Measurements from ENCODE around the gene KIT. TPM values are rescaled to one million over a fixed set of nuclear protein-coding genes. Genes with fewer than 3 reads are reported as not detected.

The KIT gene
- total and polyA plus RNA-seq, 2 donors (not counting 3 experiments of a cell fraction or from before 2014, with no cell fraction given): 19.8 to 39.7 TPM

DNA sequence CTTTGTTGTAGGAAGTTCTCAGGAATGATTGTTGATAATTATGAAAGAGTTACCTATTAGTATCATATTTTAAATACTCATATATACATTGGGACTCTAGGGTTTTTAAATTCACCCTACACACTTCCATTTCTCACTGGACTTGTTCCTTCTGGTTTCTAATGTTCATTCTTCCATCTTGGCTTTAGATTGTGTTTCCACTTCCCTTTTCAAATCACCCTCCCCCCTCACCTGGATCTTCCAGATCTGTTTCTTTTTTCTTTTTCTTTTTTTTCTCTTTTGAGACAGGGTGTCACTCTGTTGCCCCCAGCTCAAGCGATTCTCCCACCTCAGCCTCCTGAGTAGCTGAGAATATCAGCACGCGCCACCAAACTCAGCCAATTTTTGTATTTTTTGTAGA, 6.7 kb upstream of the KIT start:
- ChIA-PET CTCF (no interaction called here), POLR2A (no interaction called here)
- Histone ChIP-seq H2AFZ (ENCODE audit: low read depth, low read length) (no peak overlapping the region), H3K4me2 (ENCODE audit: insufficient read depth, low read length) (no peak overlapping the region), H3K9me1 (replicated peaks; ENCODE audit: control insufficient read depth, extremely low read depth, insufficient read depth, low read length) (no peaks in the 10 kb centered on the region), H3K36me3 (ENCODE audit: control insufficient read depth in 2 of 2, extremely low read depth in 1 of 2, insufficient read depth in 2 of 2, low read length in 2 of 2) (no peaks in the 10 kb centered on the region), H3K9me3 (replicated peaks; ENCODE audit: control insufficient read depth, insufficient read depth, low read length) (no peaks in the 10 kb centered on the region), H3K9ac (replicated peaks; ENCODE audit: extremely low read depth, insufficient read depth, low read length) (no peak overlapping the region), H4K20me1 (replicated peaks; ENCODE audit: control insufficient read depth, extremely low read depth, insufficient read depth, low read length) (no peaks in the 10 kb centered on the region), H3K79me2 (ENCODE audit: control insufficient read depth, insufficient read depth, low read length) (no peaks in the 10 kb centered on the region), H3K27me3 (ENCODE audit: control insufficient read depth in 2 of 2, insufficient read depth in 2 of 2, low read length in 2 of 2) (peaks cover 2 to 20% of the 10 kb centered on the region in 2 experiments), H3K4me3 (replicated peaks in 1 of 3; ENCODE audit: insufficient read depth in 1 of 3, low read depth in 1 of 3, low read length in 3 of 3) (no peak overlapping the region), H3K4me1 (ENCODE audit: control insufficient read depth, extremely low read depth, insufficient read depth, low read length) (no peaks in the 10 kb centered on the region), H3K27ac (ENCODE audit: insufficient read depth, low read depth, low read length) (no peak overlapping the region)
- DNase-seq (ENCODE audit: low read depth, low spot score) (no peak), FAIRE-seq (no peak)
- TF ChIP-seq GATA2 (IDR thresholded peaks at IDR 0.05; ENCODE audit: insufficient read depth, insufficient read length, low read depth, low read length): no peak
- no peak for TF ChIP-seq POLR2A (IDR thresholded peaks at IDR 0.05; ENCODE audit: low read depth, low read length)
- no peak for TF ChIP-seq FOS (IDR thresholded peaks at IDR 0.05; ENCODE audit: borderline replicate concordance, insufficient read depth, low read length)
- no peak for TF ChIP-seq JUN (IDR thresholded peaks at IDR 0.05; ENCODE audit: borderline replicate concordance, insufficient read depth, insufficient read length, low read depth)
- intact Hi-C loops (cut with micrococcal nuclease): no loop called here
- no TSS peak for BruUV-seq (replicated peaks)
- dilution Hi-C loops (cut with MboI; ENCODE audit: extremely low pct_ligation_motif_present, low sequenced_read_pairs): no loop called here

DNA sequence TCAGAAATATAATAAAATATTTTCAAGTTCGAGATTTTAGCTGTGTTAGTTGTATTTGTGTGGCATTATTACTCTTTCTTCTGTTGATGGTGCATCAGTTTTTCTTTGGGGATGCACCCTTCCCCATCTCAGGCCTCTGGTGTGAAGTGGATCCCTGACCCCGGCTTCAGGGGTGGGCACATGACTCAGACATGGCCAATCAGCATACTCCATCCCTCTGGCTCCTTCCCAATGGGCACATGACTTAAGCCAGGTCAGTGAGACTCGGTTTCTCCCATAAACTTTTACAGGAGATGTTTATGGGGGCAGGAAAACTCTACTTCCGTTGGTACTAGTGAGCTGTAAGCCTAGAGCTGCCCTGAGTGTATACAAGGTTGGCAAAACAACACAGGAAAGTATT, 3.0 kb upstream of the KIT start:
- no TSS peak for BruUV-seq (replicated peaks)
- no peak for TF ChIP-seq EZH2 (IDR thresholded peaks at IDR 0.05; ENCODE audit: borderline replicate concordance, low read depth, low read length, severe bottlenecking)
- TF ChIP-seq MYC (IDR thresholded peaks at IDR 0.05; ENCODE audit: low read depth, low read length): no peak
- TF ChIP-seq FOS (IDR thresholded peaks at IDR 0.05; ENCODE audit: borderline replicate concordance, insufficient read depth, low read length): no peak
- TF ChIP-seq JUN (IDR thresholded peaks at IDR 0.05; ENCODE audit: borderline replicate concordance, insufficient read depth, insufficient read length, low read depth): no peak
- TF ChIP-seq CTCF (IDR thresholded peaks at IDR 0.05; ENCODE audit: extremely low read depth in 1 of 2, insufficient read depth in 1 of 2, low read depth in 1 of 2, low read length in 2 of 2): no peak
- no peak for TF ChIP-seq MAX (IDR thresholded peaks at IDR 0.05; ENCODE audit: insufficient read depth, insufficient read length)
- TF ChIP-seq POLR2A (IDR thresholded peaks at IDR 0.05; ENCODE audit: low read depth, low read length): no peak
- TF ChIP-seq POLR2AphosphoS5 (IDR thresholded peaks at IDR 0.05; ENCODE audit: insufficient read depth, low read depth, low read length): no peak
- TF ChIP-seq GATA2 (IDR thresholded peaks at IDR 0.05; ENCODE audit: insufficient read depth, insufficient read length, low read depth, low read length): no peak
- Histone ChIP-seq H3K4me2 (ENCODE audit: insufficient read depth, low read length) (no peak overlapping the region), H3K79me2 (ENCODE audit: control insufficient read depth, insufficient read depth, low read length) (no peaks in the 10 kb centered on the region), H3K9me1 (replicated peaks; ENCODE audit: control insufficient read depth, extremely low read depth, insufficient read depth, low read length) (no peaks in the 10 kb centered on the region), H3K4me1 (ENCODE audit: control insufficient read depth, extremely low read depth, insufficient read depth, low read length) (peaks cover 16% of the 10 kb centered on the region), H3K36me3 (ENCODE audit: control insufficient read depth in 2 of 2, extremely low read depth in 1 of 2, insufficient read depth in 2 of 2, low read length in 2 of 2) (no peaks in the 10 kb centered on the region), H2AFZ (ENCODE audit: low read depth, low read length) (no peak overlapping the region), H3K4me3 (replicated peaks in 1 of 3; ENCODE audit: insufficient read depth in 1 of 3, low read depth in 1 of 3, low read length in 3 of 3) (no peak overlapping the region), H3K27ac (ENCODE audit: insufficient read depth, low read depth, low read length) (no peak overlapping the region), H3K27me3 (ENCODE audit: control insufficient read depth in 2 of 2, insufficient read depth in 2 of 2, low read length in 2 of 2) (peaks cover 23 to 54% of the 10 kb centered on the region in 2 experiments), H3K9ac (replicated peaks; ENCODE audit: extremely low read depth, insufficient read depth, low read length) (no peak overlapping the region), H3K9me3 (replicated peaks; ENCODE audit: control insufficient read depth, insufficient read depth, low read length) (no peaks in the 10 kb centered on the region), H4K20me1 (replicated peaks; ENCODE audit: control insufficient read depth, extremely low read depth, insufficient read depth, low read length) (no peaks in the 10 kb centered on the region)
- DNase-seq (ENCODE audit: low read depth, low spot score) (no peak), FAIRE-seq (no peak)
- dilution Hi-C loops (cut with MboI; ENCODE audit: extremely low pct_ligation_motif_present, low sequenced_read_pairs) (no loop called here), intact Hi-C loops (cut with micrococcal nuclease) (loop anchor here (5.0 kb wide), 1 partner anchor 893 kb away; the partner anchor contains the start of gene CLOCK)
- ChIA-PET POLR2A (no interaction called here), CTCF (interaction anchor here (1.8 to 1.9 kb wide), 2 partner anchors 19 to 306 kb away, joined by 4 to 5 read pairs; no protein-coding TSS in a partner anchor)
